WTC11 (cell line): Measurements from ENCODE around the gene MET.

Experiments
- ETV6 ChIP-seq: sonication (generic); formaldehyde crosslinking; IDR thresholded peaks from 2 replicates; pipeline ENCODE4 v1.8.1; 2022; ENCODE audit warnings: mild to moderate bottlenecking, missing genetic modification reagents
- NR2C2 ChIP-seq: sonication (generic); formaldehyde crosslinking; IDR thresholded peaks from 2 replicates; pipeline ENCODE4 v1.8.0; 2022; ENCODE audit warnings: mild to moderate bottlenecking, missing genetic modification reagents
- SP1 ChIP-seq: sonication (generic); formaldehyde crosslinking; conservative IDR thresholded peaks from 2 replicates; pipeline ENCODE4 v1.8.1; 2022; ENCODE audit warnings: missing genetic modification reagents
- TF ChIP-seq, protein P1 (sequence below): fragments of 200-600 bp; IDR thresholded peaks from 2 replicates; pipeline ENCODE4 v1.8.0; 2022; ENCODE audit warnings: antibody characterized with exemption
- TF ChIP-seq, protein P2 (sequence below): sonication (generic); formaldehyde crosslinking; IDR thresholded peaks from 2 replicates; pipeline ENCODE4 v1.8.1; 2023; ENCODE audit warnings: mild to moderate bottlenecking, moderate library complexity, missing genetic modification reagents

- TF ChIP-seq ETV6 (CRISPR knock-in tag) (no peak), SP1 (CRISPR knock-in tag) (no peak), NR2C2 (CRISPR knock-in tag) (no peak)
- TF ChIP-seq, protein P1, sequence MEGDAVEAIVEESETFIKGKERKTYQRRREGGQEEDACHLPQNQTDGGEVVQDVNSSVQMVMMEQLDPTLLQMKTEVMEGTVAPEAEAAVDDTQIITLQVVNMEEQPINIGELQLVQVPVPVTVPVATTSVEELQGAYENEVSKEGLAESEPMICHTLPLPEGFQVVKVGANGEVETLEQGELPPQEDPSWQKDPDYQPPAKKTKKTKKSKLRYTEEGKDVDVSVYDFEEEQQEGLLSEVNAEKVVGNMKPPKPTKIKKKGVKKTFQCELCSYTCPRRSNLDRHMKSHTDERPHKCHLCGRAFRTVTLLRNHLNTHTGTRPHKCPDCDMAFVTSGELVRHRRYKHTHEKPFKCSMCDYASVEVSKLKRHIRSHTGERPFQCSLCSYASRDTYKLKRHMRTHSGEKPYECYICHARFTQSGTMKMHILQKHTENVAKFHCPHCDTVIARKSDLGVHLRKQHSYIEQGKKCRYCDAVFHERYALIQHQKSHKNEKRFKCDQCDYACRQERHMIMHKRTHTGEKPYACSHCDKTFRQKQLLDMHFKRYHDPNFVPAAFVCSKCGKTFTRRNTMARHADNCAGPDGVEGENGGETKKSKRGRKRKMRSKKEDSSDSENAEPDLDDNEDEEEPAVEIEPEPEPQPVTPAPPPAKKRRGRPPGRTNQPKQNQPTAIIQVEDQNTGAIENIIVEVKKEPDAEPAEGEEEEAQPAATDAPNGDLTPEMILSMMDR, result no peak
- TF ChIP-seq, protein P2, sequence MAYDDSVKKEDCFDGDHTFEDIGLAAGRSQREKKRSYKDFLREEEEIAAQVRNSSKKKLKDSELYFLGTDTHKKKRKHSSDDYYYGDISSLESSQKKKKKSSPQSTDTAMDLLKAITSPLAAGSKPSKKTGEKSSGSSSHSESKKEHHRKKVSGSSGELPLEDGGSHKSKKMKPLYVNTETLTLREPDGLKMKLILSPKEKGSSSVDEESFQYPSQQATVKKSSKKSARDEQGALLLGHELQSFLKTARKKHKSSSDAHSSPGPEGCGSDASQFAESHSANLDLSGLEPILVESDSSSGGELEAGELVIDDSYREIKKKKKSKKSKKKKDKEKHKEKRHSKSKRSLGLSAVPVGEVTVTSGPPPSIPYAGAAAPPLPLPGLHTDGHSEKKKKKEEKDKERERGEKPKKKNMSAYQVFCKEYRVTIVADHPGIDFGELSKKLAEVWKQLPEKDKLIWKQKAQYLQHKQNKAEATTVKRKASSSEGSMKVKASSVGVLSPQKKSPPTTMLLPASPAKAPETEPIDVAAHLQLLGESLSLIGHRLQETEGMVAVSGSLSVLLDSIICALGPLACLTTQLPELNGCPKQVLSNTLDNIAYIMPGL (CRISPR knock-in tag), result no peak
Measured at GRCh38 chr7:116806046-116806944, 134.3 kb downstream of the MET start.
